GM10847 (cell line): ENCODE measurements around the gene MAP3K4.

Experiments
- POLR2A ChIP-seq: IDR thresholded peaks from 2 replicates; pipeline ENCODE4 v1.6.1; 2011; ENCODE audit not compliant: insufficient read length; ENCODE audit errors: extremely low read depth

The MAP3K4 gene

DNA sequence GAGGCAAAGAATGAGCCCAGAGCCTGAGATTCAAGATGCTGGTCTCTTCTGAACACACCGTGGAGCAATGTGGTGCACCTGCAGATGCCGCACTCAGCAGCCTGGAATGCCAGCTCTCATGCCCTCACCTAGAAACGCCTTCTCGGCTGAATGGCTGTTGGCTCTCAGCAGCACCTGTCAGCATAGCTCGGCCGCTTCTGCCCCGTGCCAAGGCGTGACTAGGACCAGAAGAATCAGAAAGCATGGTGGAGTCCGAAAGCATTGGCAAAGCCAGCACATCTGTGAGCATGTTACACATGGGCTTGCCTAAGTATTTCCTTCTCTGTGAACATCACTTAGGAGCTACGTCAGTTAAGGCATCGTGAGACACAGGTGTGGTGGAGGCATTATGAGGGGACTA is 140.8 kb downstream of the MAP3K4 start:
- no peak for TF ChIP-seq POLR2A

DNA sequence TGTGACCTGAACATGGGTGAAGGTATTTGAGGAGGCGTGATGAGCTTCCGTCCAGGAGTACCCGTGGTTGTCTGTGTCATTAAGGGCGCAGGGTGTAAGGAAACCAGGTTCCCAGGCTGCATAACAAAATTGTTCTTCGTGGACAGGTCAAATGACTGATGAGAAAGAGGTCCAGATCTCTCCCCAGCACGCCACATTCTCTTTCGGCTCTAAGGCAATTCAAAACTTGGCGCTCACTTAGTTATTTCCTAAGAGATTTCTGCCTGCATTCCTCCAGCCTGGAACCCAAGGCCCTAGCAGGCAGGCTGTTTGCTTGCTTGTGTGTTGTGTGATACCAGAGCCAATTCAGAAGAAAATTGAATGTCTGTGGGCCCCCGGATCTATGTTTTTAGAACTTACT is 142.4 kb downstream of the MAP3K4 start:
- no peak for TF ChIP-seq POLR2A

DNA sequence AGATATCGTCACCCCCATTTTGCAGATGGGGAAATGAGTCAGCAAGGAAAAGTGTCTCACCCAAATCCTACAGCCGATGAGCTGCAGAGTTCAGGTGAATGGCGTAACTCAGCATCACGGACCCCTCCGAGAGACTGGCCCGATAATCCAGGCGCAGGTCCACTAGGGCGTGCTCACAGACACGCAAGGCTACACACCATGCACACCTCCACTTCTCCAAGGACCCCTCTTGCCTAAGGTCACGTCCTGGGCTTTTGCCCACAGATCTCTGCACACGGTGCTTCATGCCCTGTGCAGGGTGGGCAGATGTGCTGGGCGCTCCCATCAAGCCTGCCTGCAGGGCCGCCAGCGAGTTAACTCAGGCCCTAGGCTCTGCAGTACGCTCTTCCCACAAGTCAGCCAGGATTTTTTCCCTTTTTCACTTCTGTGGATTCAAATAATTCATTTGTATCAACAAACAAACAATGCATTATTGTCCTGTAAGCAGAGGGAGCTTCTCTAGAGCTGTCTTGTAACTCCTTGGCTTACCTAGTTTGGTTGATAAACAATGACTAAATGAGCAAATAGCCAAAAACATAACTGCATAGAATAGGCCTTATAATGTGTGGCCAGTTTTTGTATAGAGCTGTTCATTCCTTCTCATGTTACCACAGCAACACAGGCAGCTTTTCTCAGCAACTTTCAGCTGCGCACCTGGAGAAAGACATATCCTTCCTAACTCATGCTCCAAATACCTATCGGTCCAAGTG is 143.2 kb downstream of the MAP3K4 start:
- no peak for TF ChIP-seq POLR2A

DNA sequence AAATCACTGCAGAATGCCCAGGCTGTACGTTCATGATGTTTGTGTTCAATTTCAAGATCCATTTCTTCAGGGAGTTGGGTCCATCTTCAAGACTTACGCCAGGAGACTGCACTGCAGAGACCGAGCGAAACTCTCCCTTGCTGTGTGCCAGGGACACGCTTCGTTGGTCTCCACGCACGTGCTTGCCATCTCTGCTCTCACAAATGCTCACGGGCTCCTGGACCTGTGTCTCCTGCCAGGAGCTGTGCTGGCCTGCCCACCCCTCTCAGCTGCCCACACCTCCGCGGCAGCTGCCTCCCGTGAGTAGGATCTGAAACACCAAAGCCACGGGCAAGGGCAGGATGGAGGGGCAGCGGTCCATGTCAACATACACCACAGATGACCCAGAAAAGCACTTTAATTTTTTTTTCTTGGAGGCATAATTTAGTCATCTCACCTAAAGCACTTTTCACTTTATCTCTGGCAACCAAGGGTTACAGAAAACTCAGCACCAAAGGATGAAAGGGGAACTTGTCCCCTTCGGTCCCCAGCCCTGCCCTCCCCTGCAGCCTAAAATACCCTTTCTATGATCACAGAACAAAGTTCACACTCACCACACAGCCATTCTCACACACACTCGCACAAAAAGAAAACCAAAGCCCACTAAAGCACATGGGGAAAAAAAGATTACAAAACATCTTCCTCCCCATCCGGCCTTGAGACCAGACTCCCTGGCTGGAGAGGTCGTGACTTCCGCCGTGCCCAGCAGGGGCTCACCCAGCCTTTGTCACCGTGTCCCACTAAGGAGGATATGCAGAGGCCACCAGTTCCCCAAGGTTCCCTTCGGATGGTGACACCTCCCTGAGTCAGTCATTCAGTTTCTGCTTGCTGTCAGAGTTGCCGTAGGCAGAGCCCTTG is 144.4 kb downstream of the MAP3K4 start:
- no peak for TF ChIP-seq POLR2A

DNA sequence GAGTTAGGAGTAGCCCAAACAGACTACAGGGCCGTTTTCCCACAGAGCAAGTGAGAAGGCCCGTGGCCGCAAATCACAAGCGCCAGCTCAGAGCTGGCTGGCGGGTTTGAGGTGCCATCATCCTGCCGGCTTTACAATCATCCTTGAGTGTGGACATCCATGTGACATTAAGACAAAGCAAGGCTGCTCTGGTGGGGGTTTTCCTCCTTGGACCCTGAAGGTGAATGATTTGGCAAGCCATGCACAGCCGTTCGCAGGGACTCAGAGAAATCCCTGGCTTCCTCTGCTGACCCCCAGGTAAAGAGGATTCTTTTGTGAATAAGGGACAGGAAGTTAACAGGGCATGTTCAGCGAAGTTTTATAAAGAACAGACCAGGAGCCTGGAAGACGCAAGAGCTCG is 145.1 kb downstream of the MAP3K4 start:
- no peak for TF ChIP-seq POLR2A

DNA sequence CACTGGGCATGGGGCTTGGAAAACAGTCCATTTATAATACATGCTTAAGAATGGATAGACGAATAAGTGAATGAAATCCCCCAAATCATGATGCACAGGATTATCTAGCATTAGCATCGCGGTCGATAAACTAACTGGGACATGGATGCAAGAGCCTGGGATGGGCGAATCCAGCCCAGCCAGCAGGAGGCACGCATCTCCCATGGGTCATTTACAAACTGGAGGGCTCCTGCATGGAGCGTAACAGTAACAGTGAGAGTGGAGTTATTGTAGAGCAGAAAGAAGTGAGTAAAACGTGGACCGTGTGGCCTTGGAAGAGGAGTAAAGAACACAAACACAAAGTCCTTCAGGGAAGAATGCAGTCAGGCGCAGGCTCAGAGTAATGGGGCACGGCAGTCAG is 145.8 kb downstream of the MAP3K4 start:
- TF ChIP-seq POLR2A: no peak

DNA sequence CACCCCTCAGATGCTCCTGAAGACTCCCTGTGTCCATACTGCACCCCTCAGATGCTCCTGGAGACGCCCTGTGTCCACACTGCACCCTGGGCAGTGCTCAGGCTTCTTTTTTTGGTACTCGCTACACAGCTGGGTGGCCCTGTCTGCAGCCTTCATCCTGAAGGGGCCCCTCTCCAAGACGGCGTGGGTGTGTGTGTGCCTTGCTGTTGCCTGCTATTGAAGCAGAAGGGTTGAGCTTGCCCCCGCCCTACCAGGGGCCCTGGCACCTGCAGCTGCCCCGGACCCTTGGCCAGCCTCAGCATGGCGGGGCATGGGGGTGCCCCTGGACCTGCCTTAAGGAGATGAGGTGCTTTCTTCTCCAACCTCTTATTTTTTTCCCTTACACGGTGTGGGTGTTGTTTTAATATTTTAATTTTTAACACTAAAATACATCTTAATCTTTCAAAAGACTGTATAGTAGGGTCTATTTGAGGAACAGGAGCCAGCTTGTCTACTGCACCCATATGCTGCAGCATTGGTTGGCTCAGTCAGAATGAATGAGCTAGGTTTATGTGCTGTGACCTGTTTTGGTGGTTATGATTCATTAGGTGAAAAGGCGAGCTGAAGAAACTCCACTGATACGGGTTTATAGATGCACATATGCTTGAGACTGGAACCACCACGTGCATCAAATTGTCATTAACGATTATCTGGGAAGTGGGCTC is 146.4 kb downstream of the MAP3K4 start:
- TF ChIP-seq POLR2A: no peak

DNA sequence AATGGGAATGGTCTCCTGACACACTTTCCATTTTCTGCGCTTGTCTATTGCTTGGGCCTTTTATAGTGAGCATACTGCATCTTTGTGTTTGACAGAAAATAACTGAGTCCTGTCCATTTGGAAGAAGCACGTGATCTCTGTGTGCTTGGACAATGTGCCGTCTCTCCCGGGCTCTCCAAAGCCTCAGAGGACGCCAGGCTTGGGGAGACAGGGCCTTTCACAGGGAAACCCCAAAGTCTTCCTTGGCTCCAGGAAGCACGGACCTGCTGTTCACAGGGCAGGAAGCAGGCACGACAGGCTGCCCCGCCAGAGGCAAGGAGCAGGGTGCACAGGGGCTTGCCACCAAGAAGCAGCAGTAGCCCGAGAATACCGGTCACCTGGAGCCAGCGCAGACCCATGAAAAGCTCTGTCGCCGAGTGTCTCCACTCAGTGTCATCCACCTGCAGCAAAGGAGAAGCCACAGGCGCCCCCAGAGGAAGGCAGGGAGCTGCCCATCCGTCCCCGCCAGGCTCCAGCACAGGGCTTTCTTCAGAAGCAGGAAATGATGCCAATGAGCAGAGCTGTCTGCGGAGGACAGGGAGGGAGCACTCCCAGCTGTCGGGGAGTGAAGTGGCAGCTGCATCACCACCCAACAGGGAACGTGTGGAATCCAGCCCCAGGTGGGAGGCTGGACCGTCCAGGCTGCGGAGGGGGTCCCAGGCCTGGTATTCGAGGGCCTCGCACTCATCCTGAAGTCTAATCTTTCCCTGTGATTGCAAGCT is 147.2 kb downstream of the MAP3K4 start:
- no peak for TF ChIP-seq POLR2A

DNA sequence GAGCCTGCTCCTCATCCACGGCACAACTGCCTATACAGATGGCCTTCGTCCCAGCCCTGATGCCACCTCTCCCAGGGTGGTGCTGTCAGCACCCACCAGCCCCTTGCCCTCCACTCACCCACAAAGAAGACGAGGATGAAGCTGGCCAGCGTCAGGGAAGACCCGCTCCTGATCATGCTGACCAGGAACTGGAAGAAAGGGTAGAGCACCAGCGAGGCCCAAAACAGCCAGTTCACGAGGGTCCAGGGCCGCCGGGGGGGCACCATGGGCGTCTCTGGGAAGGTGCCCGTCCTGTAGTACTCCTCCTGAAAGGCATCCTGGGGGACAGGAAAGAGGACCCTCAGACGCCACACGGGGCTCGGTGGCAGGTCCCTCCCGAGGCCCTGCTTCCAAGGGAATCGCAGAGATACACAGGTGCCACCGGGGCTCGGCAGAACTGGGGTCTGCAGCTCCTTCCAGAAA is 147.8 kb downstream of the MAP3K4 start:
- no peak for TF ChIP-seq POLR2A

DNA sequence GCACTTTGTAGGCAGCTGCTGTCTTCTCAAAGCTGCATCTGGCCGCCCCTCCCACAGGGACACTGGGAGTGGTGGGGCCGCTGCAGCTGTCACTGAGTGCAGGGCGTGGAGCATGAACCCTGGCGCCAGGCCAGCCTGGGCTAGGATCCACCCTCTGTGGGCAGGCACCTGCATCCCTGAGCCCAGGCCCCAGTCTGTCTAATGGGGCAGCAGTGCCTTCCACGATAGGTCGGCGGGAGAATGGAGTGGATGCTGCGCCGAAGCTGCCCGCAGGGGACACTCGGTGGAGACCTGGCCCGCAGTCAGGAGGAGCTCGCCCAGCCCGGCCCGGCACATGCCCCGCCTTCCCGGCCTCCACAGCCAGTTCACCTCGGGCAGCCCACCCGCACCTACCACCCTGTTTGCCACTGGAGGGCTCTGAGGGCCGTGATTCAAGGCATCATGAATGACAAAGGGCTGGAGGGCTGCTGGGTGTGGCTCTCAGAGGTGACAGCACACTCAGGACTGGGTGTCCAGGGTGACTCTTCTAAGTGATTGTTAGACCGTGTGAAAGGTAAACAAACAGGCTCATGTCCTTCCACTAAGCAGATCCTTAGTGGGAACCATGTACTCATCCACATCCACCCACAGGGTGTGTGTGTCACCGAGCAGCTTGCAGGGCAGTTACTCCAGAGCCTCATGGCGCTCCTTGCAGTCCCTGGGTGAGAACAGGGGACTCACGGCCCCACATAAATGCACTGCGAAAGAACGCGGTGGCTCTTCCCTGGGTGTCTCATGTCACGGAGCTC is 148.4 kb downstream of the MAP3K4 start:
- TF ChIP-seq POLR2A: no peak

DNA sequence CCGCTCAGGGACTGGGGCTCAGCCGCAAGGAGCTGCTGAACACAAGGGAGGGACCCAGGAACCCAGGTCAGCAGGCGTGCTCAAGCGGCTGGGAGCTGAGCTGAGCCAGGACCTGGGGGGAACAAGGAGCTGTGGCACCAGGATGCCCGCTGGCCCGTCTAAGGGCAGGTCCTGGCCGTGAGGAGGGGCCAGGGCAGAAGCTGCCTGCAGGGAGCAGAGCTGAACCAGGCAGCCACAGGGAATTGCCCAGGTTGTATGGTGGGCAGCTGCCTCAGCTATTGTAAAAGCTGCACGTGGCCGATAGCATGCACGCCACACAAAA is 148.9 kb downstream of the MAP3K4 start:
- no peak for TF ChIP-seq POLR2A

DNA sequence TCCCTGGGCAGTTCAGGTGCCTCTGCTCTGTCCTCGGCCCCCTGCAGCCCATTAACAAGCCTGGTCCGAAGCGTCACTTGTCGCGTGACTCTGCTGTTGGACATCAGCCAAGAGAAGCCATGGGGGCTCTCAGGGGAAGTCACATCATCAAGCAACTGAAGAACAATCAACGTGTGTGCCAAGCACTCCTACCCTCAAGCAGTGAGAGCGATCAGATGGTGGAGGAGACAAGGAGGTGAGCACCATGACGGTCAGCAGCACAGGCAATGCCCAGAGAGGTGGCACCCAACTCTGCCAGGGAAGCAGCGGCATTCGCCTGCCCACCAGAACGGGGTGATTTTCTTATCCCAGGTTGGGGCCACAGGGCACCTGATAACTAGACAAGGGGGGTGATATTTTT is 149.6 kb downstream of the MAP3K4 start:
- TF ChIP-seq POLR2A: no peak

DNA sequence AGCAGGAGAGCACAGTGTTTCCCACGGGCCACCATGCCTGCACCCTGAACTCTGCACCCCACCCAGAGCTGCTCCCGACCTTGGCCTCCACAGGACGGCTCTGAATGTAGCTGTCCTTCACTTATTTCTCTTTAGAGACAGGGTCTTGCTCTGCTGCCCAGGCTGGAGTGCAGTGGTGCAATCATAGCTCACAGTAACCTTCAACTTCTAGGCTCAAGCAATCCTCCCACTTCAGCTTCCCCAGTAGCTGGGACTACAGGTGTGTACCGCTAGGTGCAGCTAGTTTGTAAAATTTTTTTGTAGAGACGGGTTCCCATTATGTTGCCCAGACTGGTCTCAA is 151.4 kb downstream of the MAP3K4 start:
- TF ChIP-seq POLR2A: no peak

DNA sequence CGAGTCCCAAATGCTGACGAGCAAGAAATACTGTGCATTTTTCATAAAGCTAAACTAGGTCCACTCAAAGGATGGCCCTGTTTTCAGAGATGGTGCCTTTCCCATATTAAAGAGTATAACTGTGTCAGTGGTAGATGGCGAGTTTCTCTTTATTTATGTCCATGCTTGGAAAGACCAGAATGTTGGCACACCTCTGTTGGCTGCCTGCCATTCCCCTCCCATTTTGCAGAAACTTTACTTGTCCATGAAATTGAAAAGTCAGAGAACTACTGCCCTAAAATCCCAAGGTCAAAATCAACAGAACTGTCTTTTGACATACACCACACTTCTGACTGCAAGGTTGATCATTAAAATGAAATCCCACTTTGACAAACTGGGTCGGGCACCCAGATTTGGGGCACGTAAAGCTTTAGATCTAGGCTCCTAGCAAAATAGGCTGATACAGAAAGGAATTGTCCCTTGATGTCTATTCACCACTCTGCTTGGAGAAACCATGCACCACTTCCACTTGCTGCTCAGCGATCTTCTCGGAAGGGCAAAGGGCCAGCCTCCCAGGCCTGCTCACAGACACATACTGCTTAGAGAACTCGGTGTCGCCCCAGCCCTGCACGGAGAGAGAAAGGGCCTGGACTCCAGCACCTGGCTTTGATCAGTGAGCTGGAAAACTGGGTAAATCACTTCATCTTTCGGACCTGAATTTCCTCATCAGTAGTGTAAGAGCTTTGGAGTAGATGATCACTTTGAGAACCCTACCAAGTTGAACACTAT is 152.3 kb downstream of the MAP3K4 start:
- no peak for TF ChIP-seq POLR2A

DNA sequence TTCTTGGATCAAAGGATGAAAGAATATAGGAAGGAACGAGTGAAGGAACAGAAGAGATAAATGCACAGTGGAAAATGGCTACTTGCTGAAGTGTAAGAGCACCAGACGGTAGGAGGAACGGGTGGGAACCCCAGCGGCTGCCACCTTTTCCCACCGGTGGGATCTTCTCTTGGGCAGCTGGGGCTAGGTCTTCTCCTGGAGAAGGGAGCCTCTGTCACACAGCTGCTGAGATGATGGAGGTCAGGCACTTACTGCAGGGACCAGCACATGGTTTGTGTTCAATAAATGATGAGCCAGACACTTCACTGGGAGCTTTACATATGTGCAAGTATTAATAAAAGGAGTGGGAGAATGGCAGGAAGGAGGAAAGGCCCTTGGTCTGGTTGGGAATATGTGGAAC is 158.6 kb downstream of the MAP3K4 start:
- no peak for TF ChIP-seq POLR2A
